MM.1S (cell line): ENCODE data around the gene ST6GALNAC4.

Experiments
- CTCF ChIP-seq: fragments of 300-600 bp; sonication (generic); IDR thresholded peaks from 2 replicates; pipeline ENCODE4 v1.5.1; 2016; ENCODE audit warnings: antibody characterized with exemption, low read length, mixed read lengths
- EZH2 ChIP-seq: fragments of 300-600 bp; sonication (generic); optimal IDR thresholded peaks from 2 replicates; pipeline ENCODE3; 2017; ENCODE audit warnings: low read depth, mild to moderate bottlenecking, antibody characterized with exemption, low read length, mixed read lengths
- EZH2phosphoT487 ChIP-seq: fragments of 300-600 bp; sonication (generic); IDR thresholded peaks from 2 replicates; pipeline ENCODE4 v1.6.1; 2018; ENCODE audit warnings: antibody characterized with exemption, low read length

GRCh38 chr9:127872369-127873222 is 44.2 kb downstream of the ST6GALNAC4 start:
- no peak for TF ChIP-seq CTCF
- no peak for TF ChIP-seq EZH2phosphoT487
- TF ChIP-seq EZH2, result no peak
